Astrocyte of the spinal cord (primary cell): ENCODE measurements around the gene ZC3H13.

ENCODE experiments used
- DNase-seq: peaks from one replicate; pipeline ENCODE4 v3.0.0; 2011; ENCODE audit warnings: low read depth, low spot score
- H3K4me3 ChIP-seq: 2 replicates; pipeline ENCODE4 v1.5.1; 2011; ENCODE audit warnings: low read depth, mild to moderate bottlenecking, low read length, moderate library complexity
- in situ Hi-C: cut with HindIII; loops from 2 replicates; pipeline ENCODE4 v1.10.0; 2017; ENCODE audit warnings: low sequenced_read_pairs
- TF ChIP-seq, protein P1 (sequence below): IDR thresholded peaks from 2 replicates; pipeline ENCODE4 v1.5.1; 2012; ENCODE audit warnings: low read depth, mild to moderate bottlenecking, low read length, inconsistent platforms

ZC3H13 gene

DNA sequence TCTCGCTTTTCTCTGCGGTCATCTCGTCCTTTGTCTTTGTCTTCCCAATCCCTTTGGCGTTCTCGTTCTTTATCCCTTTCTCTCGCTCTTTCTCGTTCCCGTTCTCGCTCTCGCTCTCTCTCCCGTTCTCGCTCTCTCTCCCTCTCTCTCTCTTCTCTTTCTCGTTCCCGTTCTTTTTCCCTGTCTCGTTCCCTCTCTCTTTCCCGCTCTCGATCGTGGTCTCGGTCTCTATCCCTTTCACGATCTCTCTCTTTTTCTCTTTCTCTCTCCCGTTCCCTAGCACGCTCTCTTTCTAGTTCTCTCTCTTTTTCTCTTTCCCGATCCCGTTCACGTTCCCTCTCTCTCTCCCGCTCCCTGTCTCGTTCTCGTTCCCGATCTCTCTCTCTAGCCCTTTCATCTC, 77.2 kb downstream of the ZC3H13 start:
- in situ Hi-C loops: no loop called here
- no peak overlapping the region for H3K4me3 ChIP-seq
- TF ChIP-seq, protein P1, sequence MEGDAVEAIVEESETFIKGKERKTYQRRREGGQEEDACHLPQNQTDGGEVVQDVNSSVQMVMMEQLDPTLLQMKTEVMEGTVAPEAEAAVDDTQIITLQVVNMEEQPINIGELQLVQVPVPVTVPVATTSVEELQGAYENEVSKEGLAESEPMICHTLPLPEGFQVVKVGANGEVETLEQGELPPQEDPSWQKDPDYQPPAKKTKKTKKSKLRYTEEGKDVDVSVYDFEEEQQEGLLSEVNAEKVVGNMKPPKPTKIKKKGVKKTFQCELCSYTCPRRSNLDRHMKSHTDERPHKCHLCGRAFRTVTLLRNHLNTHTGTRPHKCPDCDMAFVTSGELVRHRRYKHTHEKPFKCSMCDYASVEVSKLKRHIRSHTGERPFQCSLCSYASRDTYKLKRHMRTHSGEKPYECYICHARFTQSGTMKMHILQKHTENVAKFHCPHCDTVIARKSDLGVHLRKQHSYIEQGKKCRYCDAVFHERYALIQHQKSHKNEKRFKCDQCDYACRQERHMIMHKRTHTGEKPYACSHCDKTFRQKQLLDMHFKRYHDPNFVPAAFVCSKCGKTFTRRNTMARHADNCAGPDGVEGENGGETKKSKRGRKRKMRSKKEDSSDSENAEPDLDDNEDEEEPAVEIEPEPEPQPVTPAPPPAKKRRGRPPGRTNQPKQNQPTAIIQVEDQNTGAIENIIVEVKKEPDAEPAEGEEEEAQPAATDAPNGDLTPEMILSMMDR: no peak
- DNase-seq: no peak

DNA sequence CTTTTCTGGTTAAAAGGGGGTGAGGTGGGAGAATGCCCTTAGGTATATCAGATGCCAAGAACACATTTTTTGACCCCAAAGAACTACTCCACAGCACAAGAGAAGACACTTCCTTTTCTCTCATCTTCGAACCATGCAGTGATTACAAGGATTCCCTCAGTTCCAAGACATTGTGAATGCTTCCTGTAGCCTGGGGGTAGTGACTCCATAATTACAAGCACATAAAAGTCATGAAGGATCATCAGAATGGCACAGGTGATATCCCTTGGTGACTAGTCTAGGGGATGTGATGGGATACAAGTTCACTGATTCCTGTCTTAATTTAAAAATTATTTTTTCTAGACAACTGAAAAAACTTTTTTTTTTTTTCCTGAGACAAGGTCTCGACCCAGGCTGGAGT, 78.0 kb downstream of the ZC3H13 start:
- TF ChIP-seq, protein P1: no peak
- in situ Hi-C loops: no loop called here
- no peak overlapping the region for H3K4me3 ChIP-seq
- DNase-seq: no peak

DNA sequence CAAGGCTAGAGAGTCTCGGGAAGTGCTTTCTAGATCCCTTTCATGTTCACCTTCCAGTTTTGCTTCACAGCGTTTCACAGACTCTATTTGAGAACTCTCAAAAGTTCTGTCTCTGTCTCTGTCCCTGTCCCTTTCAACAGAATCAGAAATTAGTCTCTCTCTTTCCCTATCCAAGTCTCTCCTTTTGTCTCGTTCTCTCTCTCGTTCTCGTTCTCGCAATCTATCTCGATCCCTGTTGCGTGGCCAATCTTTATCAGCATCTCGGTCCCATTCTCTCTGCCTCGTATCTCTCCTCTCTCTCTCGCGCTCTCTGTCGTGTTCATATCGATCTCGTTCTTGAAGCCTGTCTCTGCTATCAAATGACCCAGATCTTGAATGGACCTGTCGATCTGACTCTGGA, 85.0 kb downstream of the ZC3H13 start:
- TF ChIP-seq, protein P1: no peak
- in situ Hi-C loops: no loop called here
- no peak overlapping the region for H3K4me3 ChIP-seq
- DNase-seq: no peak

DNA sequence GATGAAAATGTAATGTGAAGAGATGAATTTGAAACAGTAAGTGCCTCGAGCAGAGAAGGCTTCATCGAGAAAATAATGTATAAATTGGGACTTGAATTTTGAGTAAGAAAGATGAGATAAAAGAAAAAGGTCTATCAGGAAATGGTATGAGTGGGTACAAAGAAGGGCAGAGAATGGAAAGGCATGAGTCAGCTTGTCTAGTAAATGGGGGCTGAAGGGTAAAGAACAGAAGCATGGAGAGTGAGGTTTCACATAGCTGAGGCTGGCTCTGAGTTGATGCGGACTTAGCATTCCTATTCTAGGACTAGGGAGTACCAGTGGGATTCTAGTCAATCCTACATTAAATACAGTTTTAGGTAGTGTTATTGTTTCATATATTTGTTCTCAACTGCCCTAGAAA, 85.8 kb downstream of the ZC3H13 start:
- TF ChIP-seq, protein P1: no peak
- H3K4me3 ChIP-seq: no peak overlapping the region
- in situ Hi-C loops: no loop called here
- DNase-seq: no peak

DNA sequence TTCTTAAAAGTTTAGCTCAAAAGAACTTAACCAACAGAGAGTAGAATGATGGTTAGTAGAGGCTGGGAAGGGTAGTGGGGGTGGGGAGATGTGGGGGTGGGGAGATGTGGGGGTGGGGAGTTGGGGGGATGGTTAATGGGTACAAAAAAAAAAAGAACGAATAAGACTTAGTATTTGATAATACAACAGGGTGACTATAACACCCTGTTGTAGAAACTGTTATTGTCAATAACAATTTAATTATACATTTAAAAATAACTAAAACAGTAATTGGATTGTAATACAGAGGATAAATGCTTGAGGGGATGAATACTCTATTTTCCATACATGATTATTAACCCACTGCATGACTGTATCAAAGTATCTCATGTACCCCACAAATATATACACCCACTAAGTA, 91.1 kb downstream of the ZC3H13 start:
- in situ Hi-C loops: no loop called here
- TF ChIP-seq, protein P1: no peak
- H3K4me3 ChIP-seq: no peak overlapping the region
- no peak for DNase-seq

DNA sequence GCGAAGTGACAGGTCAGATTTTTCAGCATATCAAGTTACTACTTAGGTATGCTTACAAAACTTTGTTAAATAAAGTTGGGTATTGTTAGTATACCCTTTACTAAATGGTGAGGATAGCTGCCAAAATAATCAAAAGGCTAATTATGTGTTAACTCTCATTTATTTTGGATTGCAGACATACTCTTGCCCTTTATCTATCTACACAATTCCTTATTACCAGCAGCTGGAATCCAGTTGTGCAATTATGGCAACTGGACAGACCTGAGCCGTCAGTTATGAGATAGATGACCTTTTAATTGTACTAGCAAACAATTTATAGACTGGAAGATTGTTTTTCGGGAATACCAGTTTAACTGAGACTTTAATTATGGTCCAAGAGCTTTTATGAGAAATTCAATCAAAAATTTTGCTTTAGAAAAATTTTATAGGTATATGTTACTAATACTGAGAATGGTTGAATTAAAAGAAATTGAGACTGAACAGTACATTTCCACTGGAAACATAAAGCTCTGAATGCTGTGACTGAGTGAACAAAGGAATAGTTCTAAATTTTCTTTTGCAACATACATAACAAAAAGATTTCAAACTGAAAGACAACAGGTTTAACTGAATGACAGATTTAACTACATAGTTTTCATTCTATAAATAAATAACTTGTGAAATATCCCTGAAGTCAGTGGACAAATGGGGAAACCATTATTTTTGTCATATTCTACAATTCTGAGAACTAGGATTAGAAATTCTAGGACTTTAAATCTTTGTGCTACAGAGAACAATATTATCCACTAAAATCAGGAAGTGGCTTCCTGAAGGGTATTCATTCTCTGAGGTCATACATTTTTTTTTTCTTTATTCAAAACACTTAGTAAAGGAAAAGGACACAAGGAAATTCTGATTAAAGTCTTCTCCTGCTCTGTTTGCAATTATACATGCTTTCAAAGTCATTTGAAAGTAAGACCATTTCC, 97.4 kb downstream of the ZC3H13 start:
- TF ChIP-seq, protein P1: no peak
- H3K4me3 ChIP-seq: no peak overlapping the region
- in situ Hi-C loops: no loop called here
- DNase-seq: no peak
